HL-60 (cell line): ENCODE data around the gene RPS13.
"Not testable (repeated sequence)": the region's sequence is repeated elsewhere in the genome, so short reads cannot be mapped to it uniquely, and the experiment has no call there.

Experiments used
- DNase-seq, 2 experiments: peaks; one replicate each; pipeline ENCODE4 v3.0.0-alpha.2; 2010 to 2020; ENCODE audit warnings: low read depth in 1 of 2, low spot score in 1 of 2
- H3K27ac ChIP-seq: fragments of 250-450 bp; sonication (Bioruptor Pico); replicated peaks from 2 replicates; pipeline ENCODE4 v1.5.1; 2020; ENCODE audit warnings: mild to moderate bottlenecking, moderate library complexity
- H3K27me3 ChIP-seq: fragments of 250-450 bp; sonication (Bioruptor Pico); 2 replicates; pipeline ENCODE4 v1.5.1; 2021; ENCODE audit warnings: mild to moderate bottlenecking, moderate library complexity; ENCODE audit not compliant: insufficient read depth, poor library complexity, severe bottlenecking
- H3K4me3 ChIP-seq: replicated peaks from 2 replicates; pipeline ENCODE4 v1.5.1; 2011; ENCODE audit warnings: mild to moderate bottlenecking, control low read depth, low read length; ENCODE audit not compliant: insufficient read depth
- CTCF ChIP-seq: IDR thresholded peaks from one replicate; pipeline ENCODE4 v1.5.1; 2011; ENCODE audit warnings: low read length, control low read depth, inconsistent platforms; ENCODE audit not compliant: insufficient read depth
- GABPA ChIP-seq: IDR thresholded peaks from 2 replicates; pipeline ENCODE4 v1.6.1; 2012; ENCODE audit warnings: low read depth
- POLR2AphosphoS5 ChIP-seq: IDR thresholded peaks from 2 replicates; pipeline ENCODE4 v1.6.1; 2012; ENCODE audit warnings: low read depth
- REST ChIP-seq: IDR thresholded peaks from 2 replicates; pipeline ENCODE4 v1.6.1; 2012; ENCODE audit warnings: low read depth; ENCODE audit not compliant: insufficient replicate concordance
- SPI1 ChIP-seq: IDR thresholded peaks from 2 replicates; pipeline ENCODE4 v1.6.1; 2012; ENCODE audit warnings: low read depth, mild to moderate bottlenecking, borderline replicate concordance

Gene RPS13

GRCh38 chr11:17063171-17064002 lies 14.1 kb downstream of the RPS13 start:
- DNase-seq: peak in 1 of 2 experiments; percentile 58
- TF ChIP-seq CTCF (peak; percentile 65), REST (no peak), POLR2AphosphoS5 (no peak)
- H3K27me3 ChIP-seq: no peaks in the 10 kb centered on the region
- no peak overlapping the region for H3K4me3 ChIP-seq
- no peak overlapping the region for H3K27ac ChIP-seq

GRCh38 chr11:17051146-17051545 lies 26.3 kb downstream of the RPS13 start:
- H3K27me3 ChIP-seq, H3K27ac ChIP-seq, H3K4me3 ChIP-seq, DNase-seq: not testable (repeated sequence)

GRCh38 chr11:17048491-17048890 lies 29.0 kb downstream of the RPS13 start:
- not testable (repeated sequence) for DNase-seq, H3K27me3 ChIP-seq, H3K27ac ChIP-seq, H3K4me3 ChIP-seq

GRCh38 chr11:17046690-17047089 lies 30.8 kb downstream of the RPS13 start:
- H3K27ac ChIP-seq: no peak overlapping the region
- no peak overlapping the region for H3K4me3 ChIP-seq

More at GRCh38 chr11:17046690-17047089, 30.8 kb downstream of the RPS13 start:
- H3K27me3 ChIP-seq: peaks cover 4% of the 10 kb centered on the region
- TF ChIP-seq GABPA (no peak), REST (no peak), POLR2AphosphoS5 (no peak), SPI1 (no peak), CTCF (no peak)
- no peak for DNase-seq
